Measurements from ENCODE around the gene CNTNAP5. TPM values are rescaled to one million over a fixed set of nuclear protein-coding genes. Genes with fewer than 3 reads are reported as not detected.

CNTNAP5 gene
- total RNA-seq, 4 donors from 2014 or later = 0.20 to 1.4 (median 0.68) TPM; not detected in 1

DNA sequence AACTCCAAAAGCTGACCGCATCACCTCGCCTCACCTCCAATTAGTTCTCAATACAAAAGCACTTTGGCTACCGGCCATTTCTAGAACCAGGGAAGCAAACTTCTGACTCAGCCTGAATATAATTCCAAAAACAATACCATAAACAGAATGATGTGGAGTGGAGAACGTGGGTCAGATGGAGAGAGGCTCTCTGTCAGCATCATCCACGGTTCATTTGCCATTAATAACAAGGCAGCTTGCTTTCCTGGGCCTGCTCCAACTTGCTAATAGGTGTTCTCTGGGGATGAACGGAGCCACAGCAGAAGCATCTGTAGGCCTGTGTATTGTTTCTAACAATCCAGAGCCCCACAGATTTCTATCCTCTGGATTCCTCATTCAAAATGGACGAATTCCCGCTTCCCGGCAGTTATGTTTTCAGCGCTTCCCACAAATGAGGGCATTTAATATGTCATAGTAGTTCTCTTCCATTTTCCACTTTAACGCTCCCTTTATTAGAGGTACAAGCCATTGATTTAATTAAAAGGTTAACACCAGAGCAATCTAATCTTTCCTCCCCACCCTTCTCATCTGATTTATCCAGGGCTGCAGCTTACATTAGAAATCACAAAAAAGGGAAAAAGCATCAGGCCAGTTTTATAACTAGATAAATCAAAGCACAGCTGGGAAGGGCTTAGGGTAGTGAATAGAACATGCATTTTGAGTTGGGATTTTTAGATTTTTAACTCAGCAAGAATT, 23.2 kb upstream of the CNTNAP5 start:
- DNase-seq = no peak
- intact Hi-C loops (cut with DNase I; ENCODE audit: low total_unique reads) (no loop called here), in situ Hi-C loops (cut with MboI; ENCODE audit: low pct_ligation_motif_present in 1 of 4, low pct_unique_long_range_greater_than_20kb in 1 of 4, low sequenced_read_pairs in 3 of 4) (no loop called here)
- no peaks in the 10 kb centered on the region for H3K36me3 ChIP-seq
- H3K27me3 ChIP-seq = no peaks in the 10 kb centered on the region
- no peaks in the 10 kb centered on the region for H3K9me3 ChIP-seq
- no peak overlapping the region for H3K4me3 ChIP-seq
- no peaks in the 10 kb centered on the region for H3K4me1 ChIP-seq
- 81 to 82% methylated on average over 7 to 11 of the region's 11 CpGs for WGBS, 2 donors (ENCODE audit: low coverage in 1 of 2)
- H3K27ac ChIP-seq = no peak overlapping the region
- TF ChIP-seq POLR2A (IDR thresholded peaks at IDR 0.05) (no peak), EP300 (IDR thresholded peaks at IDR 0.05; ENCODE audit: low read depth) (no peak), POLR2AphosphoS5 (IDR thresholded peaks at IDR 0.05) (no peak)
- TF ChIP-seq, protein P1, sequence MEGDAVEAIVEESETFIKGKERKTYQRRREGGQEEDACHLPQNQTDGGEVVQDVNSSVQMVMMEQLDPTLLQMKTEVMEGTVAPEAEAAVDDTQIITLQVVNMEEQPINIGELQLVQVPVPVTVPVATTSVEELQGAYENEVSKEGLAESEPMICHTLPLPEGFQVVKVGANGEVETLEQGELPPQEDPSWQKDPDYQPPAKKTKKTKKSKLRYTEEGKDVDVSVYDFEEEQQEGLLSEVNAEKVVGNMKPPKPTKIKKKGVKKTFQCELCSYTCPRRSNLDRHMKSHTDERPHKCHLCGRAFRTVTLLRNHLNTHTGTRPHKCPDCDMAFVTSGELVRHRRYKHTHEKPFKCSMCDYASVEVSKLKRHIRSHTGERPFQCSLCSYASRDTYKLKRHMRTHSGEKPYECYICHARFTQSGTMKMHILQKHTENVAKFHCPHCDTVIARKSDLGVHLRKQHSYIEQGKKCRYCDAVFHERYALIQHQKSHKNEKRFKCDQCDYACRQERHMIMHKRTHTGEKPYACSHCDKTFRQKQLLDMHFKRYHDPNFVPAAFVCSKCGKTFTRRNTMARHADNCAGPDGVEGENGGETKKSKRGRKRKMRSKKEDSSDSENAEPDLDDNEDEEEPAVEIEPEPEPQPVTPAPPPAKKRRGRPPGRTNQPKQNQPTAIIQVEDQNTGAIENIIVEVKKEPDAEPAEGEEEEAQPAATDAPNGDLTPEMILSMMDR (IDR thresholded peaks at IDR 0.05) = no peak

DNA sequence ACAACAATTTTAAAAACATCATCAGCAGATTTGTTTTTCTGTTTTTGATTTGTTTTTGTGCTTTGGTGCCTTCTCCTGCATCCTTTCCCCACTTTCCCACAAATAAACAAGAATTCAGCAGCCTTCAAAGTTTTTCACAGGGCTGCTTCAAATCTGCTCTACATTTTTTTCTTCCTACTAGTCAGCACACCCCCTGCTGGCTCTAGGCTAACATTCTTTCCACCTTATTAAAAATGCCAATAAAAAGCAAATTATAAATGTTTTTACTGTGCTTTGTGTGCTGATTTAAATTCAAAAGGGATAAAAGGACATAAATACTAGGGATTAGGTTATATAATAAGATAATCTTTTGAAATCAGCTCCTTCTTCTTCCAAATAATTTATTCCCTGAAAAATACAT, 6.2 kb upstream of the CNTNAP5 start:
- intact Hi-C loops (cut with DNase I; ENCODE audit: low total_unique reads) (no loop called here), in situ Hi-C loops (cut with MboI; ENCODE audit: low pct_ligation_motif_present in 1 of 4, low pct_unique_long_range_greater_than_20kb in 1 of 4, low sequenced_read_pairs in 3 of 4) (no loop called here)
- Histone ChIP-seq H3K36me3 (no peaks in the 10 kb centered on the region), H3K27ac (no peak overlapping the region), H3K4me3 (no peak overlapping the region), H3K9me3 (no peaks in the 10 kb centered on the region), H3K27me3 (peaks cover 10% of the 10 kb centered on the region), H3K4me1 (no peaks in the 10 kb centered on the region)
- TF ChIP-seq EP300 (IDR thresholded peaks at IDR 0.05; ENCODE audit: low read depth) (no peak), POLR2AphosphoS5 (IDR thresholded peaks at IDR 0.05) (no peak), POLR2A (IDR thresholded peaks at IDR 0.05) (no peak)
- TF ChIP-seq, protein P1 (IDR thresholded peaks at IDR 0.05) = no peak
- no peak for DNase-seq

DNA sequence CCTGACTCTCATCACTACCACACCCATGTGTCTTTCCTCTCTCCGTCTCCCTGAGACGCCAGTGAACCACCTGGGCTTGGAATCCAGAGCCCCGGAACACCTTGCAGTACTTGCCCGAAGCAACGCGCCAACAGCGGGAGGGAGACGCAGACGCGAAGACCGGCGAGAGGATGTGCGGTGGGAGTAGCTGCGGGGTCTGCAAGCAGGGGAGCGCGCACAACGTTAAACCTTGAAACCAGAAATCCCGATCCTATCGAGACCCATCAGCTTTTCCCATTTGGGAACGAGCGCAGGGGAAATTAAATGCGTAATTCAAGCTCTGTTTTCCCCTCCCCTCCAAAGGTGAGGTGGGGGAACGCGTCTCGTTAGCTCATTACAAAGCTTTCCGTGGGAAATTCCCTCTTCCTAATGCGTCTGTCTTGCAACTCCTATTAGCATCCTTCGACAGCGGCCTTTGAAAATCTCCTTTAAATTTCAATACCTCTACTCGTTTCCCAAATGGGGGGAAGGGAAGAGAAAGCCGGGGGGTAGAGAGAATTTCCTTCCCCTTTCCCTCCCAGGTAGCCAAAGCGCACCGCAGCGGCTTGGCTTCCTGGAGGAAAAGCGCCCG, 421 bp upstream of the CNTNAP5 start:
- peaks cover 43% of the 10 kb centered on the region for H3K27me3 ChIP-seq
- H3K27ac ChIP-seq = no peak overlapping the region
- DNase-seq = no peak
- intact Hi-C loops (cut with DNase I; ENCODE audit: low total_unique reads) (no loop called here), in situ Hi-C loops (cut with MboI; ENCODE audit: low pct_ligation_motif_present in 1 of 4, low pct_unique_long_range_greater_than_20kb in 1 of 4, low sequenced_read_pairs in 3 of 4) (loop anchor here in 1 of 4 donors (25.0 kb wide), 1 partner anchor 788 kb away; no protein-coding TSS in a partner anchor)
- WGBS, 2 donors (ENCODE audit: low coverage in 1 of 2) = 8 to 25% methylated on average over 2 to 36 of the region's 36 CpGs
- TF ChIP-seq POLR2A (IDR thresholded peaks at IDR 0.05) (no peak), EP300 (IDR thresholded peaks at IDR 0.05; ENCODE audit: low read depth) (no peak), POLR2AphosphoS5 (IDR thresholded peaks at IDR 0.05) (no peak)
- TF ChIP-seq, protein P1 (IDR thresholded peaks at IDR 0.05) = no peak
- no peaks in the 10 kb centered on the region for H3K9me3 ChIP-seq
- H3K36me3 ChIP-seq = no peaks in the 10 kb centered on the region
- no peak overlapping the region for H3K4me3 ChIP-seq
- H3K4me1 ChIP-seq = peaks cover 0 to 5% (median 0%) of the 10 kb centered on the region in 4 donors

DNA sequence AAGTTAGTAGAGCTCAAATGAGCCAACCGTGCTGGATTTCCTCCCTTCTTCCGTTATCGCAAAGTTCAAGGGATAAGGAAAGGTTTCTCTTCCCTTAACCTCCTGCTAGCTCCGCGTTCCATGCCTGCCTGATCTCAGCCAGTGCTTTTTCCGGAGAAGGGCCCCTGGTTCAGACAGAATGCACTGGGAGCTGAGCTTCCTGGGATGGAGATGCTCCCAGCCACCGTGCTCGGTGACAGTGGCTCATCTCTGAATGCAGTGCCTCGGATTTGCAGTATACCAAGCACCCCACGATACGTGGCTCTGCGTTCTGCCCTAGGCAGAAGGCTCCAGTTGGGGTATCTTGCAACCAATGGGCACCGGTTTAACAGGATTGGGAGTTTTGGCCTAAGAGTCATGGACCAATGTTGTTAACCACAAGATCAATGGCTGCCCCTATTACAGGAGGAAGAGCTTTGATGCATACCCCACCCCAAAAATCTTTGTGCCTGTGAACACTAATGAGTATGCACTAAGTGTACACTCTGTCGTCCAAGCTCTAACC, 876 bp downstream of the CNTNAP5 start:
- intact Hi-C loops (cut with DNase I; ENCODE audit: low total_unique reads) = no loop called here
- H3K4me3 ChIP-seq = no peak overlapping the region
- no peaks in the 10 kb centered on the region for H3K36me3 ChIP-seq
- no peaks in the 10 kb centered on the region for H3K9me3 ChIP-seq
- peaks cover 43% of the 10 kb centered on the region for H3K27me3 ChIP-seq
- 55 to 70% methylated on average over 3 to 14 of the region's 14 CpGs for WGBS, 2 donors (ENCODE audit: low coverage in 1 of 2)
- H3K27ac ChIP-seq = no peak overlapping the region
- no peak for DNase-seq
- TF ChIP-seq POLR2AphosphoS5 (IDR thresholded peaks at IDR 0.05) (no peak), POLR2A (IDR thresholded peaks at IDR 0.05) (no peak), EP300 (IDR thresholded peaks at IDR 0.05; ENCODE audit: low read depth) (no peak)
- TF ChIP-seq, protein P1 (IDR thresholded peaks at IDR 0.05) = no peak
- in situ Hi-C loops (cut with MboI; ENCODE audit: low pct_ligation_motif_present in 1 of 4, low pct_unique_long_range_greater_than_20kb in 1 of 4, low sequenced_read_pairs in 3 of 4) = loop anchor here in 1 of 4 donors (25.0 kb wide), 1 partner anchor 786 kb away; no protein-coding TSS in a partner anchor
- peaks cover 0 to 5% (median 0%) of the 10 kb centered on the region in 4 donors for H3K4me1 ChIP-seq
